OCI-LY7 (cell line): ENCODE measurements around the gene MAPRE2.

Experiments used
- EZH2phosphoT487 ChIP-seq: fragments of 200-600 bp; sonication (generic); IDR thresholded peaks from 2 replicates; pipeline ENCODE4 v1.6.1; 2018; ENCODE audit warnings: low read depth, borderline replicate concordance, mild to moderate bottlenecking, mixed run types, antibody characterized with exemption, low read length, moderate library complexity, mixed read lengths
- TF ChIP-seq, protein P1 (sequence below): fragments of 200-600 bp; sonication (generic); conservative IDR thresholded peaks from 2 replicates; pipeline ENCODE4 v1.5.1; 2014; ENCODE audit warnings: mild to moderate bottlenecking, antibody characterized with exemption, low read length, moderate library complexity, mixed read lengths

DNA sequence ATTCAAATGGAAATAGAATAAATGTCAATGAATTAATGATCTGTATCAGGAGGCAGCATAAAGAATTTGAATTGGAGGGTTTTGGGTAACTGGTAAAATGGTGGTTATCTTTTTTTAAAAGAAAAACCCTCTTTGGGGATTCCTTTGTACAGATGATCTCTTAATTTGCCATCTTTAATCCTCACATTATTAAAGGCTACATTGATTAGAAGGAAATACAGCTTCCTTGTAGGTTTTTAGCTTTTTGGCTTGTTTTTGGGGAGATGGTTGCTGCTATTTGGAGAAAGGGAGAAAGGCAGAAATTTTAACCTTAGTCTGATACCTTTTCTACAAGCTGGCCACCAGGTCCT is 600 bp upstream of the MAPRE2 start:
- TF ChIP-seq, protein P1, sequence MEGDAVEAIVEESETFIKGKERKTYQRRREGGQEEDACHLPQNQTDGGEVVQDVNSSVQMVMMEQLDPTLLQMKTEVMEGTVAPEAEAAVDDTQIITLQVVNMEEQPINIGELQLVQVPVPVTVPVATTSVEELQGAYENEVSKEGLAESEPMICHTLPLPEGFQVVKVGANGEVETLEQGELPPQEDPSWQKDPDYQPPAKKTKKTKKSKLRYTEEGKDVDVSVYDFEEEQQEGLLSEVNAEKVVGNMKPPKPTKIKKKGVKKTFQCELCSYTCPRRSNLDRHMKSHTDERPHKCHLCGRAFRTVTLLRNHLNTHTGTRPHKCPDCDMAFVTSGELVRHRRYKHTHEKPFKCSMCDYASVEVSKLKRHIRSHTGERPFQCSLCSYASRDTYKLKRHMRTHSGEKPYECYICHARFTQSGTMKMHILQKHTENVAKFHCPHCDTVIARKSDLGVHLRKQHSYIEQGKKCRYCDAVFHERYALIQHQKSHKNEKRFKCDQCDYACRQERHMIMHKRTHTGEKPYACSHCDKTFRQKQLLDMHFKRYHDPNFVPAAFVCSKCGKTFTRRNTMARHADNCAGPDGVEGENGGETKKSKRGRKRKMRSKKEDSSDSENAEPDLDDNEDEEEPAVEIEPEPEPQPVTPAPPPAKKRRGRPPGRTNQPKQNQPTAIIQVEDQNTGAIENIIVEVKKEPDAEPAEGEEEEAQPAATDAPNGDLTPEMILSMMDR: no peak
- TF ChIP-seq EZH2phosphoT487: no peak
